ENCODE results near the gene BTBD19.

GRCh38 chr1:44862829-44863401 lies 54.6 kb downstream of the BTBD19 start:
- TF ChIP-seq MAFK (IDR thresholded peaks at IDR 0.05; ENCODE audit: partially characterized antibody) = no peak
- TF ChIP-seq CTCF (IDR thresholded peaks at IDR 0.05) = no peak
- no peak for TF ChIP-seq FOXS1 (CRISPR knock-in tag; IDR thresholded peaks at IDR 0.05)
- TF ChIP-seq MAX (IDR thresholded peaks at IDR 0.05) = no peak
- no peak for TF ChIP-seq POLR2A (IDR thresholded peaks at IDR 0.05; ENCODE audit: low read length)
- no peak for TF ChIP-seq FOSL2 (IDR thresholded peaks at IDR 0.05)
- no peak for TF ChIP-seq FOSL2 (CRISPR knock-in tag; IDR thresholded peaks at IDR 0.05)
- TF ChIP-seq ELK1 (IDR thresholded peaks at IDR 0.05; ENCODE audit: low read depth, low read length) = no peak
